GM10847 (cell line): ENCODE results near the gene LRMDA.

ENCODE experiments used
- POLR2A ChIP-seq: IDR thresholded peaks from 2 replicates; pipeline ENCODE4 v1.6.1; 2011; ENCODE audit not compliant: insufficient read length; ENCODE audit errors: extremely low read depth

Gene LRMDA

GRCh38 chr10:76114581-76115001 lies 683.2 kb downstream of the LRMDA start:
- TF ChIP-seq POLR2A: no peak

- TF ChIP-seq POLR2A: no peak
These were observed 683.7 kb downstream of the LRMDA start for GRCh38 chr10:76115131-76115470.

- no peak for TF ChIP-seq POLR2A
These were observed 684.2 kb downstream of the LRMDA start for GRCh38 chr10:76115471-76116155.

GRCh38 chr10:76116523-76116922 lies 685.1 kb downstream of the LRMDA start:
- no peak for TF ChIP-seq POLR2A

GRCh38 chr10:76117949-76118348 lies 686.5 kb downstream of the LRMDA start:
- no peak for TF ChIP-seq POLR2A

- no peak for TF ChIP-seq POLR2A
These were observed 687.6 kb downstream of the LRMDA start for GRCh38 chr10:76119036-76119435.

GRCh38 chr10:76119515-76119914 lies 688.1 kb downstream of the LRMDA start:
- no peak for TF ChIP-seq POLR2A

- TF ChIP-seq POLR2A: no peak
These were observed 690.6 kb downstream of the LRMDA start for GRCh38 chr10:76122056-76122455.

GRCh38 chr10:76124280-76124679 lies 692.9 kb downstream of the LRMDA start:
- no peak for TF ChIP-seq POLR2A

- no peak for TF ChIP-seq POLR2A
These were observed 694.5 kb downstream of the LRMDA start for GRCh38 chr10:76125900-76126299.

- TF ChIP-seq POLR2A: no peak
These were observed 695.4 kb downstream of the LRMDA start for GRCh38 chr10:76126607-76127527.

GRCh38 chr10:76127984-76128589 lies 696.7 kb downstream of the LRMDA start:
- no peak for TF ChIP-seq POLR2A

GRCh38 chr10:76129213-76129612 lies 697.8 kb downstream of the LRMDA start:
- no peak for TF ChIP-seq POLR2A

- no peak for TF ChIP-seq POLR2A
These were observed 699.5 kb downstream of the LRMDA start for GRCh38 chr10:76130892-76131291.

- no peak for TF ChIP-seq POLR2A
These were observed 702.3 kb downstream of the LRMDA start for GRCh38 chr10:76133597-76134255.
